Parathyroid adenoma (tissue), 2 donors: ENCODE data around the gene MCM3.

Experiments
- H2AFZ ChIP-seq: fragments of 300-600 bp; sonication (generic); one replicate; pipeline ENCODE4 v1.7.0; 2017; ENCODE audit warnings: antibody characterized with exemption, mild to moderate bottlenecking
- H3K27ac ChIP-seq: fragments of 300-600 bp; sonication (generic); one replicate; pipeline ENCODE4 v1.7.0; 2017
- H3K27me3 ChIP-seq: fragments of 300-600 bp; sonication (generic); one replicate; pipeline ENCODE4 v1.7.0; 2017; ENCODE audit warnings: low read length; ENCODE audit not compliant: control insufficient read depth, insufficient read depth
- H3K36me3 ChIP-seq: fragments of 300-600 bp; sonication (generic); one replicate; pipeline ENCODE4 v1.7.0; 2017; ENCODE audit warnings: low read length; ENCODE audit not compliant: control insufficient read depth, insufficient read depth
- H3K4me1 ChIP-seq: fragments of 300-600 bp; sonication (generic); one replicate; pipeline ENCODE4 v1.7.0; 2017; ENCODE audit warnings: control low read depth
- H3K4me2 ChIP-seq: fragments of 300-600 bp; sonication (generic); one replicate; pipeline ENCODE4 v1.7.0; 2017; ENCODE audit warnings: low read length
- H3K4me3 ChIP-seq: fragments of 300-600 bp; sonication (generic); one replicate; pipeline ENCODE4 v1.7.0; 2017; ENCODE audit warnings: low read depth, low read length
- H3K79me2 ChIP-seq: fragments of 300-600 bp; sonication (generic); one replicate; pipeline ENCODE4 v1.7.0; 2017; ENCODE audit warnings: control low read depth
- H3K9ac ChIP-seq: fragments of 300-600 bp; sonication (generic); one replicate; pipeline ENCODE4 v1.7.0; 2017; ENCODE audit warnings: mild to moderate bottlenecking
- H3K9me3 ChIP-seq: fragments of 300-600 bp; sonication (generic); one replicate; pipeline ENCODE4 v1.7.0; 2017; ENCODE audit warnings: low read length; ENCODE audit not compliant: control insufficient read depth
- CTCF ChIP-seq: fragments of 300-600 bp; sonication (generic); IDR thresholded peaks from one replicate; pipeline ENCODE4 v1.7.0; 2017; ENCODE audit warnings: antibody characterized with exemption, mild to moderate bottlenecking
- donor health status: primary hyperparathyroidism.

The MCM3 gene

GRCh38 chr6:52261229-52261628, 23.3 kb downstream of the MCM3 start:
- Histone ChIP-seq H3K36me3 (no peaks in the 10 kb centered on the region), H3K4me1 (no peaks in the 10 kb centered on the region), H3K27me3 (no peaks in the 10 kb centered on the region), H2AFZ (no peak overlapping the region), H3K9ac (no peak overlapping the region), H3K27ac (no peak overlapping the region), H3K4me3 (no peak overlapping the region), H3K79me2 (no peaks in the 10 kb centered on the region), H3K4me2 (no peak overlapping the region), H3K9me3 (no peaks in the 10 kb centered on the region)
- TF ChIP-seq CTCF: no peak

GRCh38 chr6:52260634-52261033, 23.9 kb downstream of the MCM3 start:
- H3K79me2 ChIP-seq: no peaks in the 10 kb centered on the region
- H3K4me1 ChIP-seq: no peaks in the 10 kb centered on the region
- no peak for TF ChIP-seq CTCF

GRCh38 chr6:52255434-52255833, 29.1 kb downstream of the MCM3 start:
- H3K36me3 ChIP-seq: no peaks in the 10 kb centered on the region
- no peak overlapping the region for H3K27ac ChIP-seq
- no peak overlapping the region for H2AFZ ChIP-seq
- no peaks in the 10 kb centered on the region for H3K79me2 ChIP-seq
- H3K9ac ChIP-seq: no peak overlapping the region
- H3K4me1 ChIP-seq: no peaks in the 10 kb centered on the region
- no peaks in the 10 kb centered on the region for H3K27me3 ChIP-seq
- TF ChIP-seq CTCF: no peak
- no peak overlapping the region for H3K4me3 ChIP-seq
- H3K9me3 ChIP-seq: no peaks in the 10 kb centered on the region
- no peak overlapping the region for H3K4me2 ChIP-seq

More at GRCh38 chr6:52260634-52261033, 23.9 kb downstream of the MCM3 start:
- Histone ChIP-seq H3K36me3 (no peaks in the 10 kb centered on the region), H3K4me3 (no peak overlapping the region), H3K9ac (no peak overlapping the region), H3K27ac (no peak overlapping the region), H3K27me3 (no peaks in the 10 kb centered on the region), H3K9me3 (no peaks in the 10 kb centered on the region), H2AFZ (peak overlapping the region; percentile 1), H3K4me2 (no peak overlapping the region)

GRCh38 chr6:52254731-52255378, 29.7 kb downstream of the MCM3 start:
- Histone ChIP-seq H3K27me3 (no peaks in the 10 kb centered on the region), H3K4me1 (no peaks in the 10 kb centered on the region), H3K9ac (no peak overlapping the region), H3K79me2 (no peaks in the 10 kb centered on the region), H3K36me3 (no peaks in the 10 kb centered on the region), H3K9me3 (no peaks in the 10 kb centered on the region), H2AFZ (no peak overlapping the region), H3K4me3 (no peak overlapping the region), H3K4me2 (no peak overlapping the region), H3K27ac (no peak overlapping the region)
- TF ChIP-seq CTCF: no peak

GRCh38 chr6:52253494-52253893, 31.0 kb downstream of the MCM3 start:
- H2AFZ ChIP-seq: no peak overlapping the region
- no peak for TF ChIP-seq CTCF

More at GRCh38 chr6:52253494-52253893, 31.0 kb downstream of the MCM3 start:
- Histone ChIP-seq H3K4me2 (no peak overlapping the region), H3K79me2 (no peaks in the 10 kb centered on the region), H3K4me1 (no peaks in the 10 kb centered on the region), H3K9me3 (no peaks in the 10 kb centered on the region), H3K27me3 (no peaks in the 10 kb centered on the region), H3K36me3 (no peaks in the 10 kb centered on the region), H3K9ac (no peak overlapping the region), H3K27ac (no peak overlapping the region), H3K4me3 (no peak overlapping the region)
